ENCODE measurements around the gene RIMBP2. TPM values are rescaled to one million over a fixed set of nuclear protein-coding genes. Genes with fewer than 3 reads are reported as not detected.

RIMBP2 gene
- total RNA-seq, 1 experiment from 2014 or later, result not detected

DNA sequence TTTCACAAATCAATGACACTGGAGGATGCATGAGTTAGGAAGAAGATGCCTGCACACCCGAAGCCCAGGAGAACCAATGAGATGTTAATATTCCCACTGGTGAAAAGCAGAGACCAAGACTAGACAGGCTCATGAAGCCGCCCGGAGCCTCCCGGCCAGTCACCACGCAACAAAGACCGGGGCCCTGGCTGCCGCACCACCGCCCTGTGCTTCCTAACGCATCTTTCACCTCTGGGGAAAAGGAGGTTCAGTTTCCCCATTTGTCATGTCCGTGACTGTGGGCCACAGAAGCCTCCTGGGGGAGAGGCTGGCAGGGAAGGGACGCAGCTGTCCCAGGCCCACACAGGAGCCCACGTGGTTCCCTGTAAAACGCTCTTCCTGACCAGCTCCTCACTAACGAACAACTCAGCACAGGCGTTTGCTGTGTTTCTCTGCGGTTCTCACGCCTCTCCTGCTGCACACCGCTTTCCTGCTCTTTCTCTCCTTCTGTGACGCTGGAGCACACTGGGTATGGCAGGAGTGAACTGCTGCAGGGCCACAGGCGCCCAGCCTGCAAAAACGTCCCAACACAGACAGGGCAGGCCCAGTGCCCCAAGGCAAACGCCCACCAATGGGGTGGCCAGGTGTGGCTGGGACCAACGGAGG, 10.8 kb downstream of the RIMBP2 start:
- Mint-ChIP-seq H3K4me3 (ENCODE audit: unreplicated experiment) (no peak overlapping the region), H3K27ac (ENCODE audit: unreplicated experiment) (no peak overlapping the region), H3K36me3 (ENCODE audit: insufficient read depth, unreplicated experiment) (no peaks in the 10 kb centered on the region), H3K9me3 (ENCODE audit: unreplicated experiment) (no peaks in the 10 kb centered on the region), H3K4me1 (ENCODE audit: low read depth, unreplicated experiment) (no peaks in the 10 kb centered on the region), H3K27me3 (ENCODE audit: insufficient read depth, unreplicated experiment) (peaks cover 24% of the 10 kb centered on the region)
- H3K36me3 ChIP-seq (ENCODE audit: control insufficient read depth, insufficient read depth, low read length), result no peaks in the 10 kb centered on the region
- no peak overlapping the region for H3K4me3 ChIP-seq (ENCODE audit: low read depth, low read length)
- TF ChIP-seq, protein P1, sequence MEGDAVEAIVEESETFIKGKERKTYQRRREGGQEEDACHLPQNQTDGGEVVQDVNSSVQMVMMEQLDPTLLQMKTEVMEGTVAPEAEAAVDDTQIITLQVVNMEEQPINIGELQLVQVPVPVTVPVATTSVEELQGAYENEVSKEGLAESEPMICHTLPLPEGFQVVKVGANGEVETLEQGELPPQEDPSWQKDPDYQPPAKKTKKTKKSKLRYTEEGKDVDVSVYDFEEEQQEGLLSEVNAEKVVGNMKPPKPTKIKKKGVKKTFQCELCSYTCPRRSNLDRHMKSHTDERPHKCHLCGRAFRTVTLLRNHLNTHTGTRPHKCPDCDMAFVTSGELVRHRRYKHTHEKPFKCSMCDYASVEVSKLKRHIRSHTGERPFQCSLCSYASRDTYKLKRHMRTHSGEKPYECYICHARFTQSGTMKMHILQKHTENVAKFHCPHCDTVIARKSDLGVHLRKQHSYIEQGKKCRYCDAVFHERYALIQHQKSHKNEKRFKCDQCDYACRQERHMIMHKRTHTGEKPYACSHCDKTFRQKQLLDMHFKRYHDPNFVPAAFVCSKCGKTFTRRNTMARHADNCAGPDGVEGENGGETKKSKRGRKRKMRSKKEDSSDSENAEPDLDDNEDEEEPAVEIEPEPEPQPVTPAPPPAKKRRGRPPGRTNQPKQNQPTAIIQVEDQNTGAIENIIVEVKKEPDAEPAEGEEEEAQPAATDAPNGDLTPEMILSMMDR (IDR thresholded peaks at IDR 0.05; ENCODE audit: insufficient read depth in 1 of 2, low read depth in 1 of 2, low read length in 1 of 2, severe bottlenecking in 1 of 2, unreplicated experiment in 1 of 2), result no peak
- H3K27me3 ChIP-seq (replicated peaks; ENCODE audit: control insufficient read depth, insufficient read depth, low read length), result no peaks in the 10 kb centered on the region
- POLR2A ChIA-PET, result no interaction called here
- intact Hi-C loops (cut with micrococcal nuclease; ENCODE audit: unreplicated experiment), result no loop called here
- no peak for DNase-seq
- CTCF ChIA-PET, result no interaction called here
- no peaks in the 10 kb centered on the region for H3K9me3 ChIP-seq
- H3K4me1 ChIP-seq, result no peaks in the 10 kb centered on the region
- BruUV-seq (replicated peaks), result no TSS peak

DNA sequence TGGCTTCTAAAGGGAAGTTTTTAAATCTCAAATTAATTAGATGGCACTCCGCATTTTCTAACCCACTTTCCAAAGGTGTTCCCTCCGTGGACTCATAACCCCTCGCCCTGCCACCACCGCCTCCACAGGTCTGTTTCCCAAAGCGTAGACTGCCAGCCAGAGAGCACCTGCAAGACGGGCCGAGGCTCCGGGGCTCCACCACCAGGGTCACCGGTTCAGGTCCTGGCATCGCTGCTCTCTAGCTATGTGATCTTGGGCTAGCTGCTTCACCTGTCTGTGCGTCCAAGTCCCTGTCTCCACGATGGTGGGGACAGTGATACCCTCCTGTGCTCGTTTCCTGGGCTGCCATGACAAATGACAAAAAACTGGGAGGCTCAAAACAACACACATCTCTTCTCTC, 11.5 kb downstream of the RIMBP2 start:
- POLR2A ChIA-PET, result no interaction called here
- Mint-ChIP-seq H3K27ac (ENCODE audit: unreplicated experiment) (no peak overlapping the region), H3K27me3 (ENCODE audit: insufficient read depth, unreplicated experiment) (peaks cover 21% of the 10 kb centered on the region), H3K4me3 (ENCODE audit: unreplicated experiment) (no peak overlapping the region), H3K36me3 (ENCODE audit: insufficient read depth, unreplicated experiment) (no peaks in the 10 kb centered on the region), H3K9me3 (ENCODE audit: unreplicated experiment) (no peaks in the 10 kb centered on the region), H3K4me1 (ENCODE audit: low read depth, unreplicated experiment) (no peaks in the 10 kb centered on the region)
- H3K36me3 ChIP-seq (ENCODE audit: control insufficient read depth, insufficient read depth, low read length), result no peaks in the 10 kb centered on the region
- no peaks in the 10 kb centered on the region for H3K9me3 ChIP-seq
- TF ChIP-seq, protein P1 (IDR thresholded peaks at IDR 0.05; ENCODE audit: insufficient read depth in 1 of 2, low read depth in 1 of 2, low read length in 1 of 2, severe bottlenecking in 1 of 2, unreplicated experiment in 1 of 2), result no peak
- no peaks in the 10 kb centered on the region for H3K4me1 ChIP-seq
- no peak for DNase-seq
- CTCF ChIA-PET, result no interaction called here
- H3K27me3 ChIP-seq (replicated peaks; ENCODE audit: control insufficient read depth, insufficient read depth, low read length), result no peaks in the 10 kb centered on the region
- intact Hi-C loops (cut with micrococcal nuclease; ENCODE audit: unreplicated experiment), result no loop called here
- no peak overlapping the region for H3K4me3 ChIP-seq (ENCODE audit: low read depth, low read length)
- BruUV-seq (replicated peaks), result no TSS peak

DNA sequence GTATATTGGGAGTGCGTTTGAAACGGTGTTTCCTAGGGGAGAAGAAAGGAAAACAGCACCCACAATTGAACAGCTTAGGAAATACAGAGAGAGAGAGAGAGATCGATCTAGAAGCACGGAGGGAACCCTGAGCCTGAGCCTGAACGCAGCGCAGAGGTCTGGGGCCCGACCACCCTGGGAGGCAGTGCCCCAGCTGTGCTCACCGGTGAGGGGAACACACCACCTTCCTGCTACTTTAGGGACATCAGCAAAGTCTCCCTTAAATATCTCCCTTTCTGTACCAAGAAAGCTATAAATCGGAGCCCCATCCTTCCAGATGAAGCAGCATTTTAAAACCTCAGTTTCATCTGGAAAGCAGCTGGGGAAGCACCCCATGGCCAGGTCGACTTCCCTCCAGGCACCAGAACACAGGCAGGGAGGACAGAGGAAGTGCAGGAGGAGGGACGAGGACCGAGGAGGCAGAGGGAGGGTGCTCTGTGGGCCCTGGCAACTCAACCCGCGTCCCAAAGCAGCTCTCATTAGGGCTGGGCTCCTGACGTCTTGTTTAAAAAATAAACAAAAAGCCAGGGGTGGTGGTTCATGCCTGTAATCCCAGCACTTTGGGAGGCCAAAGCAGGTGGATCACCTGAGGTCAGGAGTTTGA, 12.2 kb downstream of the RIMBP2 start:
- no peaks in the 10 kb centered on the region for H3K9me3 Mint-ChIP-seq (ENCODE audit: unreplicated experiment)
- intact Hi-C loops (cut with micrococcal nuclease; ENCODE audit: unreplicated experiment), result no loop called here
- no peaks in the 10 kb centered on the region for H3K36me3 Mint-ChIP-seq (ENCODE audit: insufficient read depth, unreplicated experiment)

More for the DNA sequence above, 12.2 kb downstream of the RIMBP2 start:
- no peak overlapping the region for H3K27ac Mint-ChIP-seq (ENCODE audit: unreplicated experiment)
- ChIA-PET CTCF (no interaction called here), POLR2A (no interaction called here)
- DNase-seq, result no peak
- Histone ChIP-seq H3K9me3 (no peaks in the 10 kb centered on the region), H3K4me3 (ENCODE audit: low read depth, low read length) (no peak overlapping the region), H3K4me1 (no peaks in the 10 kb centered on the region), H3K36me3 (ENCODE audit: control insufficient read depth, insufficient read depth, low read length) (no peaks in the 10 kb centered on the region), H3K27me3 (replicated peaks; ENCODE audit: control insufficient read depth, insufficient read depth, low read length) (no peaks in the 10 kb centered on the region)
- H3K4me1 Mint-ChIP-seq (ENCODE audit: low read depth, unreplicated experiment), result no peaks in the 10 kb centered on the region
- H3K27me3 Mint-ChIP-seq (ENCODE audit: insufficient read depth, unreplicated experiment), result peaks cover 21% of the 10 kb centered on the region
- H3K4me3 Mint-ChIP-seq (ENCODE audit: unreplicated experiment), result no peak overlapping the region
- BruUV-seq (replicated peaks), result no TSS peak
- TF ChIP-seq, protein P1 (IDR thresholded peaks at IDR 0.05; ENCODE audit: insufficient read depth in 1 of 2, low read depth in 1 of 2, low read length in 1 of 2, severe bottlenecking in 1 of 2, unreplicated experiment in 1 of 2), result no peak

All from Caco-2 (cell line).